Body of pancreas (tissue), 4 donors: ENCODE measurements around the gene MICU1. TPM values are rescaled to one million over a fixed set of nuclear protein-coding genes. Genes with fewer than 3 reads are reported as not detected.

Experiments used
- ATAC-seq: fragments of 150-250 bp; one replicate; pipeline ENCODE4 v1.9.1; 2016
- DNase-seq, 4 donors: peaks; one replicate each; pipeline ENCODE4 v3.0.0-alpha.2; 2019
- H3K27ac ChIP-seq, 4 donors: fragments of 200-600 bp; sonication (generic); 1 replicate in 3 of 4; 2 replicates in 1 of 4; pipeline versions ENCODE4 v1.5.1 to v1.6.1; 2016 to 2019; ENCODE audit warnings: mild to moderate bottlenecking in 1 of 4, mixed read lengths in 1 of 4, moderate library complexity in 1 of 4
- H3K27me3 ChIP-seq, 2 donors: fragments of 200-600 bp; sonication (generic); one replicate each; pipeline ENCODE4 v1.6.0; 2016; ENCODE audit warnings: mild to moderate bottlenecking in 1 of 2
- H3K36me3 ChIP-seq, 2 donors: fragments of 200-600 bp; sonication (generic); replicated peaks in 1 of 2; 2 replicates each; pipeline ENCODE4 v1.5.1; 2016; ENCODE audit warnings: low read depth in 2 of 2; ENCODE audit not compliant: insufficient read depth in 1 of 2
- H3K4me1 ChIP-seq: fragments of 200-600 bp; sonication (generic); one replicate; pipeline ENCODE4 v1.6.0; 2016
- H3K4me3 ChIP-seq, 2 donors: fragments of 200-600 bp; sonication (generic); 1 replicate in 1 of 2; 2 replicates in 1 of 2; pipeline ENCODE4 v1.5.1; 2016 to 2019
- H3K9me3 ChIP-seq, 3 donors: fragments of 200-600 bp; sonication (generic); 1 replicate in 2 of 3; 2 replicates in 1 of 3; pipeline ENCODE4 v1.5.1; 2016
- CTCF ChIP-seq, 7 experiments: fragments of 450-650 bp in 4 of 7; fragments of 200-600 bp in 3 of 7; sonication (generic) in 3 of 7; IDR thresholded peaks; one replicate each; pipeline ENCODE4 v1.5.1; 2016 to 2019; ENCODE audit warnings: antibody characterized with exemption in 7 of 7
- POLR2A ChIP-seq, 3 donors: fragments of 450-650 bp; IDR thresholded peaks; one replicate each; pipeline ENCODE4 v1.6.1; 2016; ENCODE audit warnings: antibody characterized with exemption in 3 of 3, mild to moderate bottlenecking in 2 of 3
- WGBS, 2 donors: methylation state at CpG; one replicate each; pipeline ENCODE4 v1.1.5; 2017; 5-methylcytosine and 5-hydroxymethylcytosine counted together
- intact Hi-C: fragments of 100-400 bp; cut with DNase I; formaldehyde crosslinking; loops from one replicate; pipeline ENCODE4 v1.15.1; 2023
- total RNA-seq, 2 donors: library from RNA; depleted of rRNA; stranded (reverse); fragments of >200 nt; gene quantifications; one replicate each; pipeline ENCODE4 v1.1.0, GENCODE V29; 2016

The MICU1 gene
- total RNA-seq, 2 donors from 2014 or later = 14.0 to 23.1 TPM

- TF ChIP-seq CTCF (IDR thresholded peaks at IDR 0.05) (no peak), POLR2A (IDR thresholded peaks at IDR 0.05) (no peak)
- DNase-seq (no peak), ATAC-seq (no peak)
- intact Hi-C loops = no loop called here
- Histone ChIP-seq H3K36me3 (no peaks in the 10 kb centered on the region), H3K4me3 (no peak overlapping the region), H3K9me3 (no peaks in the 10 kb centered on the region), H3K27ac (no peak overlapping the region), H3K27me3 (no peaks in the 10 kb centered on the region), H3K4me1 (no peaks in the 10 kb centered on the region)
Measured at GRCh38 chr10:72663971-72664370, 38.1 kb upstream of the MICU1 start.

DNA sequence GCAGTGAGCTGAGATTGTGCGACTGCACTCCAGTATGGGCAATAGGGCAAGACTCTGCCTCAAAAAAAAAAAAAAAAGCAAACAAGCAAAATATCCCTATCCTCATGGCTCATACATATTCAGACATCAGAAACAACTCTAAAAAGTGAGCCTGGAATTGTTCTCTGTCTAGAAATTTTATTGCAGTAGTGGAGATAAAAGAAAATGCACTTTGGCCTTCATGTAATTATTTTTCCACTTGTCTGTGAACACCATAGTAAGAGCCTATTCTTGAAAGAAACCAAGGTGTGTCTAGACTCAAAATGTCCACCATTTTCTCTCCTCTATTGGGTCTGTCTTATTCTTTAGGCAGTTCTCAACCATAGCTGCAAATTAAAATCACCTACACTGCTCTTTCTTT is 35.6 kb upstream of the MICU1 start:
- no peak for TF ChIP-seq CTCF (IDR thresholded peaks at IDR 0.05)
- TF ChIP-seq POLR2A (IDR thresholded peaks at IDR 0.05) = no peak
- no peaks in the 10 kb centered on the region for H3K36me3 ChIP-seq
- 77 to 91% methylated on average over 1 of the region's 1 CpG for WGBS, 2 donors
- H3K27ac ChIP-seq = no peak overlapping the region
- DNase-seq (no peak), ATAC-seq (no peak)
- H3K9me3 ChIP-seq = no peaks in the 10 kb centered on the region
- no peaks in the 10 kb centered on the region for H3K27me3 ChIP-seq
- intact Hi-C loops = no loop called here
- H3K4me1 ChIP-seq = no peaks in the 10 kb centered on the region
- no peak overlapping the region for H3K4me3 ChIP-seq

DNA sequence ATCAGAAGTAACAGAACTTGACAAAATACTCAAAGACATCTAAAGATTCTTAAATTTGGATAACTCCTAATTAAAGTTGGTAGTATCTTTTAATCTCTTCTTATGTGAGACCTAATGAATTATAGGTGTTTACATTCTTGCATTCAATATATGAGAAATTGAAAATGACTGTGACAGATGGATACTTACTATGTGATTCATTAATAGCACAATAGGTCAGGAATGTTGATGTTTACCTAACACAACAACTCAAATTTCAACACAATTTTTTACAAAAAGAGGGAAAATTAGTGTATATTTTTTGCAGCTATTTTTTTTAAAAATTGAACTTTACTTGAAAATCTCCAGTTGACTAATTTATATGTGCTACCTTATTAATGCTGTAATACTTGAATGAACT is 34.3 kb upstream of the MICU1 start:
- no peak for ATAC-seq
- Histone ChIP-seq H3K27ac (no peak overlapping the region), H3K36me3 (no peaks in the 10 kb centered on the region), H3K9me3 (no peaks in the 10 kb centered on the region), H3K27me3 (no peaks in the 10 kb centered on the region), H3K4me3 (no peak overlapping the region), H3K4me1 (no peaks in the 10 kb centered on the region)
- no peak for DNase-seq
- intact Hi-C loops = no loop called here
- TF ChIP-seq POLR2A (IDR thresholded peaks at IDR 0.05) = no peak
- TF ChIP-seq CTCF (IDR thresholded peaks at IDR 0.05) = no peak

DNA sequence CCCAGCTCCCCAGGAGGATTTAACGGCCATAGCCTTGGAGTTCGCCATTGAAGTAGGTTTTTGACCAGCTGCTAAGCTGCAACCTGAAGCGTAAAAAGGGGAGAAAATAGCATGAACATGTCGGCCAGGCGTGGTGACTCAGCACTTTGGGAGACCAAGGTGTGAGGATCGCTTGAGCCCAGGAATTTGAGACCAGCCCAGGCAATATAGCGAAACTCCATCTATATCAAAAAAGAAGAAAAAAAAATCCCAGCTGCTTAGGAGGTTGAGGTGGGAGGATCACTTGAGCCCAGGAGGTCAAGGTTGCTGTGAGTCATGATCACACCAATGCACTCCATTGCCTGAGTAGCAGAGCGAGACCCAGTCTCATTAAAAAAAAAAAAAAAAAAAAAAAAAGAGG is 33.8 kb upstream of the MICU1 start:
- ATAC-seq = no peak
- intact Hi-C loops = no loop called here
- TF ChIP-seq POLR2A (IDR thresholded peaks at IDR 0.05) = no peak
- no peak for TF ChIP-seq CTCF (IDR thresholded peaks at IDR 0.05)

DNA sequence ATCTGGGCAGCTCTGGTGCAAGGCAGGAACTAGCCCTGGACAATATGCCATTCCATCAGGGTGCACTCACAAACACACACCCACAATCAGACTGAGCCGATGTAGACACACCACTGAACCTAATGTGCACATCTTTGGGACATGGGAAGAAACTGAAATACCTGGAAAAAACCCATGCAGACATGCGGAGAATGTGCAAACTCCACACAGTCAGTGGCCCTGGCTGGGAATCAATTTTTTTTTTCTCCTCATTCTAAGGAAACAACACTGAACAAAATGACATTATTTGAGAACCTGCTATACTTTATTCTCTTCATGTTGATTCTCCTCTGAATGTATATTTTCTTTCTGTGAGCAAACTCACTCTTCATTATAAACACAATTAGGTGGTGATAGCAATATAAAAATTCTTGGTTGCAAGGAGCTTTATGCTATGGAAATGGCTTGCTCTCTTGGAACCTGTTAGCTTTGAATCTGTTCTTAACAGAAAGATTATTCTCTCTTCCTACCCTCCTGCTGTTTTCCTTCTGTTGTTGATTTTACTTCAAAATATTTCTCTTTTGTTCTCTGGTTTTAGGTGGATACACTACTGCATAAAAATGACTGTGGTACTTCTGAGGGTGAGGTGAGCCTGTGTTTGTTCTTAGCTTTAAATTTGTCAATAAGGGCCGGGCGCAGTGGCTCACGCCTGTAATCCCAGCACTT is 33.0 kb upstream of the MICU1 start:
- TF ChIP-seq POLR2A (IDR thresholded peaks at IDR 0.05) (no peak), CTCF (IDR thresholded peaks at IDR 0.05) (no peak)
- intact Hi-C loops = no loop called here
- H3K4me3 ChIP-seq = no peak overlapping the region
- no peaks in the 10 kb centered on the region for H3K36me3 ChIP-seq
- ATAC-seq (no peak), DNase-seq (no peak)
- H3K27ac ChIP-seq = no peak overlapping the region
- no peaks in the 10 kb centered on the region for H3K27me3 ChIP-seq
- WGBS, 2 donors = 71 to 85% methylated on average over 5 of the region's 5 CpGs
- H3K4me1 ChIP-seq = no peaks in the 10 kb centered on the region
- H3K9me3 ChIP-seq = no peaks in the 10 kb centered on the region

More for the DNA sequence above, 33.8 kb upstream of the MICU1 start:
- Histone ChIP-seq H3K36me3 (no peaks in the 10 kb centered on the region), H3K27me3 (no peaks in the 10 kb centered on the region), H3K9me3 (no peaks in the 10 kb centered on the region), H3K27ac (no peak overlapping the region), H3K4me1 (no peaks in the 10 kb centered on the region), H3K4me3 (no peak overlapping the region)
- DNase-seq = no peak
- WGBS, 2 donors = 93 to 95% methylated on average over 8 of the region's 8 CpGs
